ENCODE results near the gene SRP72.
"Not testable (repeated sequence)": the region's sequence is repeated elsewhere in the genome, so short reads cannot be mapped to it uniquely, and the experiment has no call there.

Gene SRP72

GRCh38 chr4:56465599-56466295 lies 1.7 kb upstream of the SRP72 start:
- no peak for FAIRE-seq

GRCh38 chr4:56466296-56466761 lies 1.1 kb upstream of the SRP72 start:
- not testable (repeated sequence) for FAIRE-seq

GRCh38 chr4:56466910-56467283 lies 520 bp upstream of the SRP72 start:
- no peak for FAIRE-seq

- no peak for FAIRE-seq
Observed at GRCh38 chr4:56468097-56468422, 643 bp downstream of the SRP72 start.

- FAIRE-seq = no peak
Observed at GRCh38 chr4:56469489-56470210, 2.2 kb downstream of the SRP72 start.

- no peak for FAIRE-seq
Observed at GRCh38 chr4:56475917-56476316, 8.5 kb downstream of the SRP72 start.

GRCh38 chr4:56477192-56477702 lies 9.8 kb downstream of the SRP72 start:
- no peak for FAIRE-seq

GRCh38 chr4:56480691-56481090 lies 13.3 kb downstream of the SRP72 start:
- FAIRE-seq = no peak

GRCh38 chr4:56496241-56496640 lies 28.8 kb downstream of the SRP72 start:
- FAIRE-seq = no peak

GRCh38 chr4:56505269-56506130 lies 38.1 kb downstream of the SRP72 start, which contains the start of gene ARL9:
Gene ARL9 (plus strand): TSS chr4:56505791. CDS start chr4:56505863, 72 bp downstream.
- FAIRE-seq = no peak

- FAIRE-seq = no peak
Observed at GRCh38 chr4:56511098-56511497, 43.7 kb downstream of the SRP72 start.

GRCh38 chr4:56512166-56512565 lies 44.7 kb downstream of the SRP72 start:
- no peak for FAIRE-seq

- no peak for FAIRE-seq
Observed at GRCh38 chr4:56513517-56513916, 46.1 kb downstream of the SRP72 start.

- FAIRE-seq = no peak
Observed at GRCh38 chr4:56530269-56531148, 63.1 kb downstream of the SRP72 start.

- FAIRE-seq = no peak
Observed at GRCh38 chr4:56531149-56531770, 63.8 kb downstream of the SRP72 start.

- FAIRE-seq = no peak
Observed at GRCh38 chr4:56531823-56532222, 64.4 kb downstream of the SRP72 start.

- FAIRE-seq = no peak
Observed at GRCh38 chr4:56532239-56532638, 64.8 kb downstream of the SRP72 start.

- FAIRE-seq = no peak
Observed at GRCh38 chr4:56535915-56536314, 68.5 kb downstream of the SRP72 start.

- FAIRE-seq = no peak
Observed at GRCh38 chr4:56537147-56537546, 69.7 kb downstream of the SRP72 start.

- FAIRE-seq = no peak
Observed at GRCh38 chr4:56540826-56541225, 73.4 kb downstream of the SRP72 start.

GRCh38 chr4:56544573-56545131 lies 77.2 kb downstream of the SRP72 start:
- no peak for FAIRE-seq
